Measurements from ENCODE around the gene COMMD9.
A peak's percentile ranks its signal among the peaks of the same experiment; 100 is the strongest.

Gene COMMD9

DNA sequence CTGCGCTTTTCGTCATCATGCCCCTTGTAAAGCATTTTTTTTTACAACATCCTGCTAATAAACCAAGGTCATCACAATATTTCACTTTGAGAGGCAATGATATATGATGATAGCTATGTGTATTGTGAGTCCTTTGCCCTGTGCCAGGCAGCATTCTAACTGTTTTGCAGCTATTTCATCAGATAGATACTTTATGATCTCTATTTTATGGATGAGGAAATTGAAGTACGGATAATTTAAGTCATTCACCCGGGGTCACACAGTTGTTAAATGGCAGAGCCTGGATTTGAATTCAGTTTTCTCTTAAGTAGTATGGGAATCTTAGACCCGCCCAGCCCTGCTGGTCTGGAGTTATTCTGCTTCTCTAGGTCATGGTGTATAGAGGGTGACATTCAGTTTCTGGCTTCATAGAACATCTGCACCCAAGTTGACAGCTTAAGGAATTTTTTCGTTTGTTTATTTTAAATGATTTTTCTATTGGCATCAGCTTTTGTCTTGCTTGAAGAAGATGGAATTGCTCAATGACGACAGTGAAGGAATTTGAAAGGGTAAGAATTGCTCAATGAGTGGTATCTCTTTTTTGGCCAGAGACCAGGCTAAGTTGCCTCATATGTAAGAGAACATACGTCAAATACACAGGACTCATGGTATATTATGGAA is 7.8 kb upstream of the COMMD9 start:
- DNase-seq (ENCODE audit: low read depth): no peak

DNA sequence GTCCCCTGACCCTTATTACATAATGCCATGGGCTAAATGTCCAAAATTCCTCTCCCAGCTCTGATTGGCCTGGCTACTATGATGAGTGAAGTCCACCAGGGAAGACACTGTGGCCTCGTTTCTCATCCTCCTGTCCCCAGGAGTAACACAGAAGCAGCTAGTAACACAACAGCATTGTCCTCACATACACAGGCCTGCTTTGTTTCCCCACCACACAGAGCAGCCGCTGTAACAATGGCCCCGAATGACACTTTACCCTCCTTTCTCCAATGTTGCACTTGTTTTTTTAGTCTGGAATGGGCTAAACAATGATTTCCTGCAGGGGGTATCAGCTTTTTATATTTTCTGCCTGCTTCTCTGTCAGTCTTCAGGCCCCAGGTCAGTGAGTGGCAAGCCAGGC is 6.7 kb upstream of the COMMD9 start, which contains the start of gene PRR5L:
Gene PRR5L (plus strand): TSS at position 363 of the 400 bp plus-strand sequence. CDS start 104,834 bp downstream, outside the sequence.
- DNase-seq (ENCODE audit: low read depth): no peak

DNA sequence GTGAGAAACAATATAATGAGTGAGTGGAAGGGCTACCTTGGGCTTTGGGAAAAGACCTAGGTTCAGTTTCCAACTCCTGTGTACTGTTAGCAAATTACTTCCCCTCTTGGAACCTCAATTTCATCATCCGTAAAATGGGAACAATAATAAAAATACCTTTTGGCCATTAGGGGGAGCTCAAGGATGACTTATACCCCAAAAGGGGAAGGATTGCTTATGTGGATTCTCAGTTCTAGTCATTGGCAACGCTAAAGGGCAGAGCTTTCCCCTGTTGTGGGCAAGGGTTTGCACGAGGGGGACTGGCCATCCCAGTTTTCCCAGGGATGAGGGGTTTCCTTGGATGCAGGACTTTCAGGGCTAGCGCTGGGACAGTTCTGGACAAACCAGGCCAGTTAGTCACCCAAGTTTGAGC is 3.1 kb upstream of the COMMD9 start:
- no peak for DNase-seq (ENCODE audit: low read depth)

DNA sequence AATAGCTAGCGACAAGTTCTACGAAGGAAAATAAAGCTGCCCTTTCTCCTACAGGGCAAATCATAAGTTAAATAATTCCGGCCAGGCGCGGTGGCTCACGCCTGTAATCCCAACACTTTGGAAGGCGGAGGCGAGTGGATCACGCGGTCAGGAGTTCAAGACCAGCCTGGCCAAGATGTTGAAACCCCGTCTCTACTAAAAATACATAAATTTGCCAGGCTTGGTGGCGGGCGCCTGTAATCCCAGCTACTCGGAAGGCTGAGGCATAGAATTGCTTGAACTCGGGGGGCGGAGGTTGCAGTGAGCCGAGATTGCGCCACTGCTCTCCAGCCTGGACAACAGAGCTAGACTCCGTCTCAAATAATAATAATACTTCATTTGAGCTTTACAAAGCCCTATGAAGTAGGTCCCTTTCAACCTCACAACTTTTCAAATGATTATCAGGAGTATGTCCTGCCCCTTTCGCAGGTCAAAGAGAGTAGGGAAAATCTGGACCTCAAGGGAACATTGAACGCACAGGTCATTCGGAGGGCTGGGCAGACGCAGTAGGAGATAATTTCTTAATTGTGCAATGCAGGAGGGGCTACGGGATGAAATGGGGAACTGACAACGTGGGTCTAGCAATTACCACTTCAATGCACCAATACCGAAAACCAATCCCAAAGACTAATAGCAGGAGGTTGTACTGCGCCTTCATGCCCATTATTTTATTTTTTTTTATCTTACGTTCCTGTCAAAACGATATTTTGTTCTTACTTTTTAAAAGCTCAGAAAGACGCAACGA is 590 bp downstream of the COMMD9 start:
- no peak for DNase-seq (ENCODE audit: low read depth)

DNA sequence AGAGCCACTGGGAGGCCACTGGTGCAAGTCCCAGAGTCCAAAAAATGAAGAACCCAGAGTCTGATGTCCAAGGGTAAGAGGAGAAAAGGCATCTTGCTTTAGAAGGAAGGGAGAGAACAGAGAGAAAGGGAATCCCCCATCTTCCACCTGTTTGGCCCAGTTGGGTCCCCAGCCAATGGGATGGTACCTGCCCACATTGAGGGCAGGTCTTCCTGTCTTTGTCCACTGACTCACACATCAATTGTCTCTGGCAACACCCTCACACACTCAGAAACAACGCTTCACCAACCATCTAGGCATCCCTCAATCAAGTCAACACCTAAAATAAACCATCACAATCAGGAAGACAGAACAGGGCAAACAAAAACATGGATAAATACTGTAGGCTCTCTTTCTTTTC is 6.3 kb downstream of the COMMD9 start:
- DNase-seq (ENCODE audit: low read depth): no peak

DNA sequence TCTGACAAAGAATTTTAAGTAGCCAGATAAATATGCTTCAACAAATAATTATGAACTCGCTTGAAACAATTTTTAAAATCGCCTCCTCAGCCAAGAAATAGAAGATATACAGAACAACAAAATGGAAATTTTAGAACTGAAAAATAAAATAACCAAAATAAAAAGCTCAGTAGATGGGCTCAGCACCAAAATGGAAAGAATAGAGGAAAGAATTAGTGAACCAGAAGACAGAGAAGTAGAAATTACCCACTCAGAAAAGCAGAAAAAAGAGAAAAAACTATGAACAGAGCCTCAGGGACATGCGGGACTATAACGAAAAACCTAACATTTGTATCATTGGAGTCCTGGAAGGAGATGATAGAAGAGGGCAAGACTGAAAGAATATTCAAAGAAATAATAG is 7.4 kb downstream of the COMMD9 start:
- no peak for DNase-seq (ENCODE audit: low read depth)

DNA sequence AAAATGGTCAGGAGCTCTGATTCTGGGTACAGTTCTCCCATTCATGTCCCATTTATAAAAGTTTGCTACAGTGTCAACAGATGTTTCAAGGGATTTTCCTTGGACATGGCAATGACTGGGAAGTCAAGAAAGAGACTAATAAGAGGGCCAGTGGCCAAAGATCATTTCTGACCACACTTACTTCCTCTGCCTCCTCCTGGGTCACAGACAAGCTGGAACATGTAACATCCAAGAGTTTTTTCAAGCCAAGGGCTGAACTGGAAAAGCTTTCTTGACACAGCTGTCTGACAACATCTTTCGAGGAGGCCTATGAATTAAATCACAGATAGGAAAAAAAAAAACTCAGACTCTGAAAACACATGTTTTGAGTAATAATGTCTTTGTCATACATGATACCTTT is 8.7 kb downstream of the COMMD9 start:
- DNase-seq (ENCODE audit: low read depth): no peak

DNA sequence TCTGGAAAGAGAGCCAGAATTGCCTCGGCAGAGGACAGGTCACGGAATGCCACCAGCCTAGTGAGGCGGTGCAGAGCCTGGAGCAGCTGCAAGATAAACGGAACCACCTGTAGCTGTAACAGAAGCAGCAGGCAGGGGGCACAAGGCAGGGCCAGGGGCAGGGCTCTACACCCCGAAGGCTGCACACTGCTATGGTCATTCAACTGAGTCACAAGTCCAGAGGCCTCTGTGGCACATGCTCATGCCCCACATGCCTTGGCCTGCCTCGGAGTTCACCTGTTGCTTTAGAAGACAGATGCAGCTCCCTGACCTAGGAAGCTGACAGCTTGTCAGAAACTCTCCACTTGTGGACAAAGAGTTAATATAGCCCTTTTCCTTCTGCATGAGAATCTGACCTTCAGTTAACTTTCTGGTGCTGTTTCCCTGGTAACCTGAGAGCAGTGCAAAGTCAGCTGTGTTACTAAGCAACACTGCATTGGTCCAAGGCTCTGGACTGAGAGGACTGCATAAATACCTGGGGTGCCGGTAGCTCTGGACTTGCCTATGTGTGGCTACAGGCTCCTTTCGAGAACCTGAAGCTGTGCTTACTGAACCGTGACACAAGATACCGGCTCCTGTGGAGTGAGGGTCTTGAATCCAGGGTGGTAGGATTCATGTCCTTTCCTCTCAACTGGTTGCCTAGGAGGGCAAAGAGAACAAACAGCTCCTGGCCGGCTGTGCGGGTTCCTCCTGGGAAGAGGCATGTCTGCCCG is 10.5 kb downstream of the COMMD9 start:
- DNase-seq (ENCODE audit: low read depth): no peak

DNA sequence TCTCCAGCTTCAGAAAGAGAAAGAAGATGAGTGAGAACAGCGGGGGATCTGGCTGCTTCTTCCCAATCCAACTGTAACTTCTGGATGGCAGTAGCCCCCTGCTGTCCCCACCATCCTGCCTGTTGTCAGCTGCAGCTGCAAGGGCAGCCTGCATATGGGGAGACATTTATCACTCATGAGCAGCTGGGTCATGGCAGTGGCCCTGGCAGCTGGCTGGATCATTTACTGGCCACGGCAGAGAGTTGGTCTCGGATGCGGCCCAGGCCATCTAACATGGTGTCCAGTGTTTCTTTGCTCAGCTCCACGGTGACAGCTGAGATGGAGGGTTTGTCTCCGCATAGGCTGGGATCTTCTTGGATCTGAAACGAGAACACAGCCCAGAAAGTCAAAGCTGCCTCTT is 14.8 kb downstream of the COMMD9 start:
- no peak for DNase-seq (ENCODE audit: low read depth)

DNA sequence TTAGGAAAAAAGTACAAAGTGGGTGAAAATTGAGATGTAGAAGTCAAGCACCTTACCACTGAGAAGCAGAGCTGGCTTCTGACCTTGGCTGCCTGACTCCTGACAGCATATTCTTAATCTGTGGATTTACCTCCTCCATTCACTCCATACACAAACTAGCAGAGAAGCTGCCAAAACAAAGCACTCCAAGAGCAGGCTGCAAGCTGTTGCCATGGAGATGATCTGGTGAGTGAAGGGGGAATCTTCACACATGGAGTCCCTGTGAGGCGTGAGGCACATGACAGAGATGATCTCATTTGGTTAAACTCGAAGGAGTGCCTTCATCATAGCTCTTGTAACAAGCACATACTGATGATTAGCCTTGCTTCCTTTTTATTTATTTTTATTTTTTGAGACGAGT is 16.1 kb downstream of the COMMD9 start:
- no peak for DNase-seq (ENCODE audit: low read depth)

DNA sequence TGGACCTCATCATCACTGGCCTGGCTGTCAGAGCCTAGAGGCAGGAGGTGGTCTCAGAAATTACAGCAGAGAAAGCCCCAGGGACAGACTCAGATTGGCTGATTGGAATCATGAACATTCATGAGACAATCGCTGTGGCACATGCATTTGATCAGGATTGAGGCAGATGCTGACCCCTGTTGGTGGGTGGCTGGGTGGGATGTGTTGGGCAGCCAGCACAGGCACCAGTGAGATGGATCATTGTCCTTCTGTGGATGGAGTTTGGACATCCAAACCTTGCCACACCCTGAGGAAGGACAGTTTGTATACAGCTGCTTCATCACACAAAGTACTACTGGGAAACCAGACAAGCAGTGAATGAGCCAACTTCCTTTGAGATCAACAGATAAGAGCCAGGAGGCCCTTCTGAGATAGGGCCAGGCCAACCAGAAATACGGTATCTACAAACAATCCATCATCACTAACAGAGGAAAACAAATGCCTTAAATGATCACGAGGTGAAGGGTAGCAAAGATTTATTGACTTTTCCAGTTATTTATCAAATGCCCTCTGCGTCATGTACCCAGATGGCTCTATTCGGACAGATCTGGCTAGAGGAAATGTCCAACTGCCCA is 17.3 kb downstream of the COMMD9 start:
- DNase-seq (ENCODE audit: low read depth): no peak

DNA sequence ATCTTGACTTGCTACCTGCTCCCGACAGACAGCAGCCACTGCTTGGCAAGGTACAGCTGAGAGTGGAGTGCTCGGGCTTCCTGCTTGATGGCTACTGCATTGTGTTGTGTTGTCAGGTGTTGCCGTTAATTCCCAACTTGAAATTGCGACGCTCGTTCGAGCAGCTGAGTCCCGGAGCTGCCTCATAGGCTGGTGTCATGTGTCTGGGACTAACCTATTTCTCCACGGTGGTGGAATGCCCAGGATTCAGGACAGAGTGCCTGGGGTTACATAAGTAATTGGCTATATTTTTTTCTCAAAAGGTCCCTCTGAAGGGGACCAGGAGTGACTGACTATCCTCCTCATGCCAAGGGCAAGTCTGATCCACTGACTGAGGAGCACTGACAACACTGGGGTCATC is 18.5 kb downstream of the COMMD9 start:
- DNase-seq (ENCODE audit: low read depth): no peak

DNA sequence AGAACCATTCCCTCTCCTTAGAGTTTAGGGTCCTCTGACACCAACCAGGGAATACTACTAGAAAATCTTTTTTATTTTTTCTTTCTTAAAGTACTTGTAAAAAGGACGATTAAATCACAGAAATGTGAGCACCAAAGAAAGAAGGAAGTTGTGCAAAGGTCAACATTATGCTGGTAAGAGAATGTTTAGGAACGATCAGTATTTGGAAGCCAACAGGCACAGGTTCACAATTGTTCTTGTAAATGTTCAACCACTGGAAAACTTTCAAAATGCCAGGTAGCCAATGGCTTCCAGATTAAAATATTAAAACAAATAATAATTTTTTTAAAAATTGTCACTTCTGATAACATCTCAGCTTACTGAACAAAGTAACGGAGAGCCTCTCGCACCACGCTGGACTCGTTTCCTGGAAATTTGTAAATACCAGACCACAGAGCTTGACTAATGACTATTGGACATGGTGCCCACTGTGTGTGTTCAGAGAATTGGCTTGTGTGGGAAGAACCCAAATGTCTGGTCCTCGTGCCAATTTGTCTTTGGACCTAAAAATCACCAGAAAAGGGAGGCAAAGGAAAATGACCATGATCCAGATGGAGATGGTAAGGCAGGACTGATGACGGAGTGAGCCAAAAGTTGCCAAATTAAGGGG is 20.8 kb downstream of the COMMD9 start:
- no peak for DNase-seq (ENCODE audit: low read depth)

DNA sequence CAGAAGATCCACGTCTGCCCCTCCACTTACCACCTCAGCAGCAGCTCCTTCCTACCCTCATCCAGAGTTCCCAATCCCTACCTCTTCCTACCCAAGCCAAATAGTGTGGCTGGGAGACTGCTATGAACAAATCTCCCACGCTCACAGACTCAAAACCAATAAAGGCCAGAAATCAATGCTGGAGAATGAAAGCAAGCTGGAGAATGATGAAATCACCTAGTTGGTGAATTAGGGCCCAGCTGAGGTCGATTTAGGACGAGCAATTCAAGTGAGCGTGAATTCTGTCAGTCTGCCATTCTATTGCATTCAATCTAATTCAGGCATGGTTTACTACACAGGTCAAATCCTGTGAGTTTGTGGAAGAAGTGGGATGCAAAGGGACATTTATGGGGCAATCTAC is 22.5 kb downstream of the COMMD9 start:
- DNase-seq (ENCODE audit: low read depth): no peak

DNA sequence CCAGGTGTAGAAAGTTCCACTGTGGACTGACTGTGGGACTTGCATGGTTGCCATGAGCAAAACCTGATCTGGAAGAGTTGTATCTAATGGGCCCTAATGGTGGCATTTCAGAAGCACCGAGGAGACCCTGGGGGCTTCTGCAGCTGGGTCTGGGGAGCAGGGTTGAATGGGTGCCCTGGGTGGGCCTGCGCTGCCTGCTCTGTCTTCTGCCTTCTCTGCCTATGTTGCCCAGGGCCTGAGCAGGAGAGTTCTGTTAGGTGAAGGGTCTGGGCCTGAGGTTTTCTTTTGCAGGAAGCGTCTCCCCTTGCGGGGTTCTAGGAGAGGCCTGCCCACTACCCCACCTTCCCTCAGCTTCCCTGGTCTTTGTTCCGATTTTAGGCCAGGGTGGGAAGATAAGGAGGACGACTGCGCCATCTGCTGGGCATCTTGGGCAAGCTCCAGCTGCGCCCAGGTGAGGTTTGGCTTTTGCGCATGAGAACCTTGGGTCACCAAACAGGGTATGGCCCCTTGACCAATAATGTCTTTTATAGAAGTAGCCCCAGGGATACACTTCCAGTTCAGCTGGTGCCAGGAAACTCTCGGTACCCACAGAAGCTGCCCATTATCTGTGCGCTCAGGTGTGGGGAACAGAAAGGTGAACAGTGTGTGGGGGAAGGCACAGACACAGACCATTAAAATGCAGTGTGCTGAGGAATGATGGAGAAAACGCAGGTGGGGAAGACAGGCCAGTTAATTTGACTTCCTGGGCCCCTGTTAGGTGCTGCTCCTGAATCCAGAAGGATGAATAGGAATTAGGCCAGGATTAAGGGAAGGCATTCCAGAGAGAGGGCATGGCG is 23.2 kb downstream of the COMMD9 start:
- peak; percentile 18 for DNase-seq (ENCODE audit: low read depth)

DNA sequence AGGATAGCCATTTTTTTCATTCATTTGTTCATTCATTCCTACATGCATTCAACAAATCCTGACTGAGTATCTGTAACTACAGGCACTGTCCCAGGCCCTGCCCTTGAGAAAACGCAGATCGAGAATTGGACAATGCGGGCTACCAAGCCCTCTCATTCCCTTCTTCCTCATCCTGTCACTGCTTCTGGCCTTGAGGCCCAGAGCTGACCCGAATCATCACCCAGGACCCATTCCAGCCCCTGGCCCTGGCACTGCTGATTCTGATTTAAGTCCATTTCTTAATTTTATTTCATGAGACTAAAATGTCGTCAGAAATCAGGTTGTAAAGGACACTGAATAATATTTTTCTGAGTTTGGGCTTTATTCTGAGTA is 24.3 kb downstream of the COMMD9 start:
- DNase-seq (ENCODE audit: low read depth): no peak

DNA sequence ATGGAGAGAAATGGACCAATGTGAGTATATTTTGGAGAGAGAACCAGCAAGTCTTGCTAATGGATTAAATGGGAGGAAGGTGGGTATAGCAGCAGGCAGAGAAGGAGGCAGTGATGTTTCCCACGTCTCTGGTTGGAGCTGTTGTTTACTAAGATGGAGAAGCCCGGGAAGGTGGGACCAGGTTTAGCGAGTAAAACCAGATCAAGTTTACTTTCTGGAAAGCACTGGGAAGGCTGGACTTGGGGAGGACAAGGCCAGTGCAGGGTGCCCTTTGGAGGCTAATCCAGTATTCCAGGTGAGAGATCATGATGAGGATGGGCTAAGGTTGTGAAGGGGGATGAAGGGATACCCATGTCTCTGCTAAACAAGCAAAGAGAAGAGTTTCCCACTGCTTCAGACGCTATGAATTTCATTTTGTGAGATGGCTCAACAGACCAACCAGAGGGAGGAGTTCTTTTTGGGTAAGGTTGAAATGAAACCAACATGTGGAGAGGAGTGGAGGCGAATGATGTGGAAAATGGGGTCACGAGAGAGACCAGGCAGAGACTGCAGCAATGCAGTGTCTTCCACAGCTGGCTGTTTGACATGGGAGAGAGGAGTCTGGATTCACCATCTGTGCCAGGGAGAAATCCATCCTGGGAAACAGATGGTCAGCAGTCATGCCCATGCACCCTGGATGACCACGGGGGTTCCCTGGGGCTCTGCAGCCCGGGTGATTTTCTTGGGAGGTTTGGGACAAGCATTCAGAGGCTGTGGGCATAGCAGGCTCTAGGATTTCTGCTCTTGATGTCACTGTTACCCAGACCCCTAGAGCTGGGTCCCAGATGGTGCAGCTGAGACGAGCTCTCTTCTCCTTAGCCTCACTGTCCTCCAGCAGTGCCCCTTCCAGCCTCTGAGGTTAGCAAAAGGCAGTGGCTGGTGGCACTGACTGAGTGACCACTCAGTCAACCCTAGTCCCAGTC is 24.9 kb downstream of the COMMD9 start:
- no peak for DNase-seq (ENCODE audit: low read depth)

DNA sequence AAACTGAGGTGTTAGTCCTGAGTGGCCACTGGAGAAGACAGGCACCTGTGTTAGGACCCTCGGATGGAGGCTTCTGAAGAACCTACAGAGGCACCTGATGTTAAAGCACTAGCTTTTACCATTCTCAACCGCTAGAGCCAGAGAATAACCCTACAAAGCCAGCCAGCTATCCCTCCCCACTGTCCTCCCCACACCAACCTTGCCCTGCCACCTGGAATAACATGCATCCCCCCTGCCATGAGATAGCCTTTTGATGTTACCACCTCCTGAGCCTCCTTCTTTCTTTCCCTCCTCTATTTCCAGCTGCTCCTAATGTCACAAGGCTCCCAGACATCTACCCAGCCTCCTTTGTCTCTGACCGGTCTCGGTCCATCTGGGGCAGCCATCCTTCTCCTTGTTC is 28.1 kb downstream of the COMMD9 start:
- DNase-seq (ENCODE audit: low read depth): no peak

DNA sequence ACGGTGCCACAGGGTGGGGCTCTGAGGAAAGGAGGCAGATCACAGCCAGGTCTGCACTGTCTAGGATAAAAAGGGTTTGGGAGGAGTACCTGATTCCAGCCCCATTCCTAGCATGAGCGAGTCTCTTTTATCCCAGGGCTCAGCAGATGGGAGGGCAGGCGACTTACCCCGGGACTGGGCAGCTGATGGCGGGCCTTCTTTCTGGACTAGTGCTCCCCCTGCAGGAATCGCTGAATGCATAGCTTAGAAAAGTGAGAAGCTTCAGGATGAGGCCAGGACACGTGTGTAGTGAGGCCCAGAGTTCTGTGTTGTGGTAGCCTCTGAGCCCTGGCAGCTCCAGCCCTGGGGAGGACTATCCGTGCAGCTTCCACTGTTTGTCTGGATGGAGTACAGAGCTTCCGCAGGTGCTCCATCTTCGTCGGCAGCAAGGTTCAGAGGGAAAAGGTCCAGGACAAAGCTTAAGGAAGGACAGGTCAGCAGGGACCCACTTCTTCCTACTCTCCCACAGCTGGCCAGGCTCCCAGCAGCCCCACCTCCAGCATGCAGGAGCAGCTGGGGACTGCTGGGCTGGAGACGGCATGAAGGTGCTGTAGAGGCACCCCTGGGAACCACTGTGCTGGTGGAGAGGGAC is 30.4 kb downstream of the COMMD9 start:
- DNase-seq (ENCODE audit: low read depth): no peak

DNA sequence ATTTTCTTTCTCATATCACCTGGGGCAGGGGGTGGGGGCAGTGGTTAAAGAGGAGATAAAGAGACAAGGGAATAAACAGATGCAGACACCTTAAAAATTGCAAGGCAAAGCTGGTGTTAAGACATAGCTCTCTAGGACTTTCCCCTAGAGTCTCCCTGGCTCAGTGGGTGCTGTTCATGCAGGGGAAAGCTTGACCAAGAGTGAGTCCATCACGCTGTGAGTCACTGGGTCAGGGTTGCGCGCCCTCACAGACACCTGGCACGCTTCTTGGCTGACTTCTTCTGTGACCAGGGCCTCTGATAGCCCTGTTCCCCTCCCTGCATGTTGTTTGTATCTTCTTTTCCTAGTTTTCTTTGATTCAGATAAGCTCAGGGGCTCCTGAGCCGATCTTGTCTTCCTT is 31.9 kb downstream of the COMMD9 start:
- DNase-seq (ENCODE audit: low read depth): no peak
